DMS114 treated with DMSO at 0.1 percent for 48 hours (cell line): ENCODE measurements around the gene SOX9.
A peak's percentile ranks its signal among the peaks of the same experiment; 100 is the strongest.

Experiments
- DNase-seq: peaks from one replicate; lab custom pipeline; 2025; ENCODE audit not compliant: unreplicated experiment; lab: John Stamatoyannopoulos, UW

The SOX9 gene

GRCh38 chr17:72120642-72121163 lies at the start of gene SOX9:
TSS of gene SOX9 (plus strand) at chr17:72121020. CDS start at chr17:72121392, 372 bp downstream.
- DNase-seq = peak; percentile 64

- no peak for DNase-seq
Measured at GRCh38 chr17:72071330-72071729, 49.5 kb upstream of the SOX9 start.

- DNase-seq = no peak
Measured at GRCh38 chr17:72075995-72076677, 44.7 kb upstream of the SOX9 start.

GRCh38 chr17:72076678-72077030 lies 44.2 kb upstream of the SOX9 start:
- DNase-seq = no peak

- no peak for DNase-seq
Measured at GRCh38 chr17:72077326-72077960, 43.4 kb upstream of the SOX9 start.

- DNase-seq = no peak
Measured at GRCh38 chr17:72079700-72080099, 41.1 kb upstream of the SOX9 start.

GRCh38 chr17:72087876-72088275 lies 32.9 kb upstream of the SOX9 start:
- no peak for DNase-seq

- DNase-seq = no peak
Measured at GRCh38 chr17:72089453-72089987, 31.3 kb upstream of the SOX9 start.

GRCh38 chr17:72090108-72090507 lies 30.7 kb upstream of the SOX9 start:
- DNase-seq = no peak

GRCh38 chr17:72092710-72093322 lies 28.0 kb upstream of the SOX9 start:
- no peak for DNase-seq

- DNase-seq = no peak
Measured at GRCh38 chr17:72093707-72094106, 27.1 kb upstream of the SOX9 start.

- no peak for DNase-seq
Measured at GRCh38 chr17:72095316-72095715, 25.5 kb upstream of the SOX9 start.

- DNase-seq = no peak
Measured at GRCh38 chr17:72097144-72097543, 23.7 kb upstream of the SOX9 start.

GRCh38 chr17:72099919-72100318 lies 20.9 kb upstream of the SOX9 start:
- DNase-seq = no peak

- DNase-seq = no peak
Measured at GRCh38 chr17:72100470-72100869, 20.4 kb upstream of the SOX9 start.

- no peak for DNase-seq
Measured at GRCh38 chr17:72101526-72101925, 19.3 kb upstream of the SOX9 start.

- no peak for DNase-seq
Measured at GRCh38 chr17:72102366-72102765, 18.5 kb upstream of the SOX9 start.

- DNase-seq = no peak
Measured at GRCh38 chr17:72104164-72104862, 16.5 kb upstream of the SOX9 start.

GRCh38 chr17:72104863-72105234 lies 16.0 kb upstream of the SOX9 start:
- DNase-seq = no peak

- DNase-seq = no peak
Measured at GRCh38 chr17:72107100-72107499, 13.7 kb upstream of the SOX9 start.

- no peak for DNase-seq
Measured at GRCh38 chr17:72110231-72110941, 10.4 kb upstream of the SOX9 start.
